Measurements from ENCODE around the gene XCR1. TPM values are rescaled to one million over a fixed set of nuclear protein-coding genes. Genes with fewer than 3 reads are reported as not detected.

The XCR1 gene
- total RNA-seq, 1 experiment from 2014 or later = not detected

DNA sequence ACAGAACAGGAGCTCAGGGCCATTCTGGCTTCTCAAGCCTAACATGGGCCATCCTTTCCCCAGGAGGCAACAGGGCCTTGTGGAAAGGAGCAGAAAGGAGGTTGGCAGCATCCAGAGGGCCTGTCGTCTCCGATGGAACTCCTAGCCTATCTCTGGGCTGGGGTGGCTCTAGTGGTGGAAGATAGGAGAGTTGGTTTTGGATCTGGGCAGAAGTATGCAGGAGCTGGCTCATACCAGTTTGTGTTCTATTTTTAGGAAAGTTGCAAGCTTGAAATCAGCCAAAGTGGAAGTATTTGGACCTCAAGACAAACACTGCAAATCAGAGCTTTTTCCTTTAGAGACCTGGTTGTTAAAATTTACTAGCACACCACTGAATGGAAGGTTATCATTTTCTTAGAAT lies 35.4 kb upstream of the XCR1 start:
- POLR2A ChIA-PET (ENCODE audit: low non-redundant PET) = no interaction called here
- CTCF ChIA-PET = no interaction called here

DNA sequence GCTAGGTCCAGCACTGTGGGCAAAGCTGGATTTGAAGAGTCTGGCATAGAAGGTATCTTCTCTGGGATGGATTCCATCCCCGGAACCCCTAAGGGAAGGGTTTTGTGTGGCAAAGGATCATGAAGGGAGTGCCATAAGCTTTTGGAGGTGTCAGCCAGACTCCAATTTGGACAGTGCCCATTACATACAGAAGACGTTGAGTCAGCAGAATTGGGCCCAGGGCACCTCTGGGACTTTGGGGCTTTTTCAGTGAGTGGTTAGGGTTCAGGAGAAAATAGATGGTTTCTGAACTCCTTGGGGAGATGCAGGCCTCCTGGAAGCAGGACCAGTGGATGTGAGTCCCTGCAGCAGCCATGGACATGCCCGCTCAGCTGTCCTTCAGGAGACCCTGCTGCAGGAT lies 34.6 kb upstream of the XCR1 start:
- no peaks in the 10 kb centered on the region for H3K27me3 ChIP-seq (replicated peaks; ENCODE audit: insufficient read depth, low read depth, low read length, poor library complexity)
- POLR2A ChIA-PET (ENCODE audit: low non-redundant PET) = no interaction called here
- H3K4me1 ChIP-seq (ENCODE audit: insufficient read depth, low read length, poor library complexity, severe bottlenecking) = no peaks in the 10 kb centered on the region
- intact Hi-C loops (cut with micrococcal nuclease; ENCODE audit: unreplicated experiment) = no loop called here
- CTCF ChIA-PET = no interaction called here
- no peak overlapping the region for H3K27ac ChIP-seq (ENCODE audit: low read depth, low read length, poor library complexity, severe bottlenecking)
- H3K9me3 ChIP-seq (ENCODE audit: low read depth, low read length, poor library complexity, severe bottlenecking) = no peaks in the 10 kb centered on the region
- TF ChIP-seq, protein P1, sequence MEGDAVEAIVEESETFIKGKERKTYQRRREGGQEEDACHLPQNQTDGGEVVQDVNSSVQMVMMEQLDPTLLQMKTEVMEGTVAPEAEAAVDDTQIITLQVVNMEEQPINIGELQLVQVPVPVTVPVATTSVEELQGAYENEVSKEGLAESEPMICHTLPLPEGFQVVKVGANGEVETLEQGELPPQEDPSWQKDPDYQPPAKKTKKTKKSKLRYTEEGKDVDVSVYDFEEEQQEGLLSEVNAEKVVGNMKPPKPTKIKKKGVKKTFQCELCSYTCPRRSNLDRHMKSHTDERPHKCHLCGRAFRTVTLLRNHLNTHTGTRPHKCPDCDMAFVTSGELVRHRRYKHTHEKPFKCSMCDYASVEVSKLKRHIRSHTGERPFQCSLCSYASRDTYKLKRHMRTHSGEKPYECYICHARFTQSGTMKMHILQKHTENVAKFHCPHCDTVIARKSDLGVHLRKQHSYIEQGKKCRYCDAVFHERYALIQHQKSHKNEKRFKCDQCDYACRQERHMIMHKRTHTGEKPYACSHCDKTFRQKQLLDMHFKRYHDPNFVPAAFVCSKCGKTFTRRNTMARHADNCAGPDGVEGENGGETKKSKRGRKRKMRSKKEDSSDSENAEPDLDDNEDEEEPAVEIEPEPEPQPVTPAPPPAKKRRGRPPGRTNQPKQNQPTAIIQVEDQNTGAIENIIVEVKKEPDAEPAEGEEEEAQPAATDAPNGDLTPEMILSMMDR (conservative IDR thresholded peaks at IDR 0.05; ENCODE audit: low read depth, low read length) = no peak
- no peak for TF ChIP-seq EZH2 (IDR thresholded peaks at IDR 0.05; ENCODE audit: borderline replicate concordance, low read depth, low read length, poor library complexity, severe bottlenecking)
- no peak overlapping the region for H3K4me3 ChIP-seq (ENCODE audit: low read depth, low read length, poor library complexity, severe bottlenecking)
- no peaks in the 10 kb centered on the region for H3K36me3 ChIP-seq (ENCODE audit: insufficient read depth, low read length, poor library complexity, severe bottlenecking)
- no peak for DNase-seq (ENCODE audit: low spot score)
- no TSS peak for BruUV-seq (replicated peaks)

More for the DNA sequence above, 35.4 kb upstream of the XCR1 start:
- Histone ChIP-seq H3K9me3 (ENCODE audit: low read depth, low read length, poor library complexity, severe bottlenecking) (no peaks in the 10 kb centered on the region), H3K27ac (ENCODE audit: low read depth, low read length, poor library complexity, severe bottlenecking) (no peak overlapping the region), H3K4me3 (ENCODE audit: low read depth, low read length, poor library complexity, severe bottlenecking) (no peak overlapping the region), H3K4me1 (ENCODE audit: insufficient read depth, low read length, poor library complexity, severe bottlenecking) (no peaks in the 10 kb centered on the region), H3K27me3 (replicated peaks; ENCODE audit: insufficient read depth, low read depth, low read length, poor library complexity) (no peaks in the 10 kb centered on the region), H3K36me3 (ENCODE audit: insufficient read depth, low read length, poor library complexity, severe bottlenecking) (no peaks in the 10 kb centered on the region)
- DNase-seq (ENCODE audit: low spot score) = no peak
- intact Hi-C loops (cut with micrococcal nuclease; ENCODE audit: unreplicated experiment) = no loop called here
- no TSS peak for BruUV-seq (replicated peaks)
- TF ChIP-seq, protein P1 (conservative IDR thresholded peaks at IDR 0.05; ENCODE audit: low read depth, low read length) = no peak
- TF ChIP-seq EZH2 (IDR thresholded peaks at IDR 0.05; ENCODE audit: borderline replicate concordance, low read depth, low read length, poor library complexity, severe bottlenecking) = no peak

DNA sequence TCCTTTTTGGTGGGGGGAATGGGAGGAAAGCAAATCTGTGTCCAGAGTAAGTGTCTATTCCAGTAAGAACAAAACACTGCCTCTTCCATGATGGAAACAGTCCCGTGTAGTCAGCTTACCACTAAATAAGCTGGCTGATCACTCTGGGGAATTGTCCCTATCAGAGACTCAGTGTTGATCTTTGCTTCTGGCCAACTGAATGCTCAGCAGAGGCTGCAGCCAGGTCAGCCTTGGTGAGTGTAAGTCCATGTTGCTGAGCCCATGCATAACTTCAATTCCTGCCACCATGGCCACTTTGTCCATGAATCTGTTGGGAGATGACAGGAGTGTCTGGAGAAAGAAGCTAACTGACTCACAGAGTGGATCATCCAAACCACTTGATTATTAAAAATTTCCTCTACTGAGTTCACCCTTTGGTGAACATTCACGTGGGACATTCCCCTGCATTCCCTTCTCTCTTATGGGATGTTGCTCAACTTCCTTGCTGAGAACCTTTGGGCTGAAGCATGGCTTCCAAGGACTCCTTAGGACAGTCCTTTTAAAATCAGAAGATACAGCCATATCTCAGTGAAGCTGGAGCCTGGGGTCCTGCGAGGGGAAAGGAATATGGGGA lies 33.9 kb upstream of the XCR1 start:
- H3K9me3 ChIP-seq (ENCODE audit: low read depth, low read length, poor library complexity, severe bottlenecking) = no peaks in the 10 kb centered on the region
- CTCF ChIA-PET = no interaction called here
- H3K4me3 ChIP-seq (ENCODE audit: low read depth, low read length, poor library complexity, severe bottlenecking) = no peak overlapping the region
- H3K36me3 ChIP-seq (ENCODE audit: insufficient read depth, low read length, poor library complexity, severe bottlenecking) = no peaks in the 10 kb centered on the region
- intact Hi-C loops (cut with micrococcal nuclease; ENCODE audit: unreplicated experiment) = no loop called here
- no TSS peak for BruUV-seq (replicated peaks)
- H3K4me1 ChIP-seq (ENCODE audit: insufficient read depth, low read length, poor library complexity, severe bottlenecking) = no peaks in the 10 kb centered on the region
- no peak for DNase-seq (ENCODE audit: low spot score)
- H3K27ac ChIP-seq (ENCODE audit: low read depth, low read length, poor library complexity, severe bottlenecking) = no peak overlapping the region
- no peaks in the 10 kb centered on the region for H3K27me3 ChIP-seq (replicated peaks; ENCODE audit: insufficient read depth, low read depth, low read length, poor library complexity)
- TF ChIP-seq EZH2 (IDR thresholded peaks at IDR 0.05; ENCODE audit: borderline replicate concordance, low read depth, low read length, poor library complexity, severe bottlenecking) = no peak
- TF ChIP-seq, protein P1 (conservative IDR thresholded peaks at IDR 0.05; ENCODE audit: low read depth, low read length) = no peak
- POLR2A ChIA-PET (ENCODE audit: low non-redundant PET) = no interaction called here

Measured in A673 (cell line).